Measurements from ENCODE around the gene NDUFB6. TPM values are rescaled to one million over a fixed set of nuclear protein-coding genes. Genes with fewer than 3 reads are reported as not detected.

The NDUFB6 gene
- total RNA-seq, 1 donor from 2014 or later: 46.9 TPM

GRCh38 chr9:32580631-32581300, 7.8 kb upstream of the NDUFB6 start:
- Mint-ChIP-seq H3K36me3 (ENCODE audit: low read depth) (no peaks in the 10 kb centered on the region), H3K4me3 (no peak overlapping the region), H3K4me1 (peaks cover 7% of the 10 kb centered on the region), H3K9me3 (no peaks in the 10 kb centered on the region), H3K27me3 (peaks cover 37% of the 10 kb centered on the region), H3K27ac (no peak overlapping the region)
- DNase-seq: no peak
- intact Hi-C loops (cut with micrococcal nuclease): loop anchor here (2.0 kb wide), 1 partner anchor 388 kb away; no protein-coding TSS in a partner anchor

DNA sequence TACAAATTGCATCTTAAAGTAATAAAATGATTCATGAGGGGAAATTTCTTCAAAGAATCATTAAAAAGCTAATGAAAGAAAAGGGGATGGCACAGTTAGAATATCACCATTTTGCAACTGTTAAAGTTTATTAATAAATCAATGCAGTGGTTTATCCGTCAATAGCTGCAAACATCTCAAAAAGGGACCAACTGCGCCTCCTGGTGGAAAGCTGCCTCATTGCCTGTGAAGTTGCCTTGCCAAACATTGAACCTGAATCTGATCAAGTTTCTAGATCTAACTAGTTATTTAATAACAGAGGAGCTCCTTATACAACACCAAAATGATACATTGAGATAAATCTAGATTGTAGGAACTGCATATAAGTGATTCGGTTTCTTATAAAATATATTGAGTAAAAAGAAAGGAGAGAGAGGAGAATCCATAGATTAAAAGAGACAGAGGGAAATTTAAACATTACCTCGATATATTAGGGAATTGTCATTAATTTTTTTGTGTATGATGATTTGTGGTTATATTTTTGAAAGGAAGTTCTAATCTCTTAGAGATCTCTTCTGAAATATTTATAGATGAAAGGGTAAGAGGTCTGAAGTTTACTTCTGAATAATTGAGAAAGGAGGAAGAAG, 6.9 kb upstream of the NDUFB6 start:
- Mint-ChIP-seq H3K9me3 (no peaks in the 10 kb centered on the region), H3K4me1 (peaks cover 7% of the 10 kb centered on the region), H3K36me3 (ENCODE audit: low read depth) (no peaks in the 10 kb centered on the region), H3K27ac (no peak overlapping the region), H3K4me3 (no peak overlapping the region), H3K27me3 (peaks cover 31% of the 10 kb centered on the region)
- peak; percentile 93 for DNase-seq
- intact Hi-C loops (cut with micrococcal nuclease): loop anchor here (1.0 to 2.0 kb wide), 2 partner anchors 201 to 389 kb away; no protein-coding TSS in a partner anchor

DNA sequence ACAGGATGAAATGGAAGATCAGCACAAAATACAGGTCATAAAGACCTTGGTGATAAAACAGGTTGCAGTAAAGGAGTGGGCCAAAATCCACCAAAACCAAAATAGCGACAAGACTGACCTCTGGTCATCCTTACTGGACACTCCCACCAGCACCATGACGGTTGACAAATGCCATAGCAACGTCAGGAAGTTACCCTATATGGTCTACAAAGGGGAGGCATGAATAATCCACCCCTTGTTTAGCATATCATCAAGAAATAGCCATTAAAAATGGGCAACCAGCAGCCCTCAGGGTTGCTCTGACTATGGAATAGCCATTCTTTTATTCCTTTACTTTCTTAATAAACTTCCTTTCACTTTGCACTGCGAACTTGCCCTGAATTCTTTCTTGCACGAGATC, 6.0 kb upstream of the NDUFB6 start:
- intact Hi-C loops (cut with micrococcal nuclease): loop anchor here (1.0 kb wide), 1 partner anchor 200 kb away; no protein-coding TSS in a partner anchor
- H3K4me3 Mint-ChIP-seq: no peak overlapping the region
- H3K4me1 Mint-ChIP-seq: peaks cover 8% of the 10 kb centered on the region
- H3K27me3 Mint-ChIP-seq: peaks cover 29% of the 10 kb centered on the region
- no peak overlapping the region for H3K27ac Mint-ChIP-seq
- no peaks in the 10 kb centered on the region for H3K9me3 Mint-ChIP-seq
- H3K36me3 Mint-ChIP-seq (ENCODE audit: low read depth): no peaks in the 10 kb centered on the region
- DNase-seq: no peak

DNA sequence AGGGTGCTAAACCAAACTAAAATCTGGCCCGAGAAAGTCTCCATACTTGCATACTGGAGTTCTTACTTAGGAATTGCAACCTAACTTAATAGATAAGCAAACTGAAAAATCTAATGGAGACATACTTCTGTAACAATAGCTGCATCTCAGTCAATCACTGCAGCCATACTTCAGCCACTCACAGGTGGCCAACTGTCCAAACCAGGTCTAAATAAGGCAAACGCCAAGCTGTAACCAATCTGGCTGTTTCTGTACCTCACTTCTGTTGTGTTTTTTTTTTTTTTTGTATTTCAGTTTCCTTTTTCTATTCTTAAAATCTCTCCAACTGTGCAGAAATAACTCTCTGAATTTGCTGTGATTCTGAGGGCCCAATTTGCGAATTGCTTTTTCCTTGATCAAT, 4.4 kb upstream of the NDUFB6 start:
- no peak for DNase-seq
- no peak overlapping the region for H3K27ac Mint-ChIP-seq
- peaks cover 2% of the 10 kb centered on the region for H3K36me3 Mint-ChIP-seq (ENCODE audit: low read depth)
- H3K4me1 Mint-ChIP-seq: peaks cover 16% of the 10 kb centered on the region
- H3K9me3 Mint-ChIP-seq: no peaks in the 10 kb centered on the region
- no peak overlapping the region for H3K4me3 Mint-ChIP-seq
- peaks cover 27% of the 10 kb centered on the region for H3K27me3 Mint-ChIP-seq
- intact Hi-C loops (cut with micrococcal nuclease): no loop called here

- no peak overlapping the region for H3K4me3 Mint-ChIP-seq
- intact Hi-C loops (cut with micrococcal nuclease): no loop called here
These were observed 1.9 kb upstream of the NDUFB6 start for GRCh38 chr9:32574858-32575257.

GRCh38 chr9:32573821-32574220, 862 bp upstream of the NDUFB6 start:
- DNase-seq: peak; percentile 44
- Mint-ChIP-seq H3K4me1 (peaks cover 20% of the 10 kb centered on the region), H3K4me3 (peak overlapping the region; percentile 99), H3K27ac (peak overlapping the region; percentile 98), H3K27me3 (peaks cover 9% of the 10 kb centered on the region), H3K9me3 (no peaks in the 10 kb centered on the region), H3K36me3 (ENCODE audit: low read depth) (peaks cover 7% of the 10 kb centered on the region)
- intact Hi-C loops (cut with micrococcal nuclease): loop anchor here (1.0 kb wide), 3 partner anchors 22 to 427 kb away; partner anchors contain the start of genes ACO1, APTX, SMIM27 and TOPORS

More at GRCh38 chr9:32574858-32575257, 1.9 kb upstream of the NDUFB6 start:
- Mint-ChIP-seq H3K9me3 (no peaks in the 10 kb centered on the region), H3K27me3 (peaks cover 16% of the 10 kb centered on the region), H3K4me1 (peaks cover 23% of the 10 kb centered on the region), H3K36me3 (ENCODE audit: low read depth) (peaks cover 7% of the 10 kb centered on the region), H3K27ac (no peak overlapping the region)
- no peak for DNase-seq

DNA sequence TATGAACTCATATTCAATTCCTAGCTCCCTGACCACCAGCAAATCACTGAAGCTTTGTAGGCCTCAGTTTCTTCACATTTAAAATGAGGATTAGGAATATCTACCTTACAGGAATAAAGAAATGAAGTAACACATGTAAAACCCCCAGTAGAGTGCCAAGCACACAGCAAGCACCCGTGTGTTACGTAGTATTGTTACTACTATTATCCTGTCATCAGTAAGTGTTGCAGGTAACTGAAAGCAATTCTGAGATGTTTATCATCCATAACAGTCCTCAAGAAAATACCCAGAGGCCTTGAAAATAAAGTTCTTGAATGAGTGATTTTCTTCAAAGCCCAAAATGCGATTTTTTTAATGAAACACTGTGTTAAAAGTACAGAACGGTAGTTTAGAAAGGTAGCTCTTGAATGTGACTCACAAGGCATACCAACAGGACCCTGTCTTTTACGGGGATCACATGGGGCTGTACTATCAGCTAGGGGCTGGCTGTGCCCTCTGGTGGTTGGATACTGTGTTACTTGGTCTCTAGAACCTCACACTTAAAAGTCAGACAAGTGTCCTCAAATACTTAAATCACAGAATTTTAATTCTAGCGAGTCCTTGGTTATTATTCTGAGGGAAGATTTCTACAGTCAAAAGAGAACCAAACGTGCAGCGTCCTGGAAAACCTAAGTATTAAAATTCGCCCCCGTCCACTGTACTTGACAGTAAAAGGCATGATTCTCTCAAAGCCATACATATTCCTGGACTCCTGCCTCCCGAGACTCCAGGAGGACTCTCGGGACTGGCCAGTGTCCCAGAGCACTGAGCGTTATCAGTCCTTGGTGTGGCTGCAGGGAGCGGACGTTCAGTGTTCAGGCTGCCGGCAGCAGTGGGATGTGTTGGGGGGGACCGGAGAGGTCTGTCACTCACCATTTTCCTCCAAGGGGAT, 725 bp downstream of the NDUFB6 start:
- no peaks in the 10 kb centered on the region for H3K9me3 Mint-ChIP-seq
- intact Hi-C loops (cut with micrococcal nuclease): loop anchor here (1.0 kb wide), 2 partner anchors 46 to 193 kb away; partner anchors contain the start of gene RIGI
- peaks cover 22% of the 10 kb centered on the region for H3K4me1 Mint-ChIP-seq
- DNase-seq: peak; percentile 91
- H3K4me3 Mint-ChIP-seq: peak overlapping the region; percentile 99
- H3K36me3 Mint-ChIP-seq (ENCODE audit: low read depth): peaks cover 16% of the 10 kb centered on the region
- peak overlapping the region; percentile 98 for H3K27ac Mint-ChIP-seq
- peaks cover 2% of the 10 kb centered on the region for H3K27me3 Mint-ChIP-seq

GRCh38 chr9:32570262-32570661, 2.7 kb downstream of the NDUFB6 start:
- intact Hi-C loops (cut with micrococcal nuclease): no loop called here
- Mint-ChIP-seq H3K9me3 (no peaks in the 10 kb centered on the region), H3K4me3 (no peak overlapping the region), H3K27ac (no peak overlapping the region), H3K36me3 (ENCODE audit: low read depth) (peaks cover 25% of the 10 kb centered on the region), H3K27me3 (no peaks in the 10 kb centered on the region), H3K4me1 (peaks cover 28% of the 10 kb centered on the region)
- DNase-seq: peak; percentile 51

DNA sequence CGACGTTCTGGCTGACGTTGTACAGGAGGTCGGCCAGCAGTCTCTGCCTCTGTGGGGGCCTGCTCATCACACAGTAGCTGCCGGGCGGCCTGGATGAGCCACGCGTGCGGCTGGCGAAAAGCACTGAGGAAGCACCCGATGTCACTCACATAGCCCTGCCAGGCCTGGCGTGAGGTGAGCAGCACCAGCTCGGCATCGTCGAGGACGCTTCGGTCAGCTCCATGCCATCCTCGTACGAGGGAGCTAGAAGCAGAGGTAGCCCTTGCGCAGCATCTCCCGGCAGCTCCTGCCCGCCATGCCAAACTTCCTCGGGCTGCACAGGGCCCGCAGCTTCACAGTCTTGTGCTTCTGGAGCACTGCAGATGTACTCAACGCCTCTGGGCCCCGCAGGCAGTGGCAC, 6.2 kb downstream of the NDUFB6 start:
- H3K27ac Mint-ChIP-seq: no peak overlapping the region
- intact Hi-C loops (cut with micrococcal nuclease): no loop called here
- H3K9me3 Mint-ChIP-seq: no peaks in the 10 kb centered on the region
- H3K36me3 Mint-ChIP-seq (ENCODE audit: low read depth): peaks cover 36% of the 10 kb centered on the region
- no peak overlapping the region for H3K4me3 Mint-ChIP-seq
- H3K27me3 Mint-ChIP-seq: no peaks in the 10 kb centered on the region
- no peak for DNase-seq
- H3K4me1 Mint-ChIP-seq: peaks cover 18% of the 10 kb centered on the region

GRCh38 chr9:32565967-32566366, 7.0 kb downstream of the NDUFB6 start:
- H3K36me3 Mint-ChIP-seq (ENCODE audit: low read depth): peaks cover 40% of the 10 kb centered on the region

DNA sequence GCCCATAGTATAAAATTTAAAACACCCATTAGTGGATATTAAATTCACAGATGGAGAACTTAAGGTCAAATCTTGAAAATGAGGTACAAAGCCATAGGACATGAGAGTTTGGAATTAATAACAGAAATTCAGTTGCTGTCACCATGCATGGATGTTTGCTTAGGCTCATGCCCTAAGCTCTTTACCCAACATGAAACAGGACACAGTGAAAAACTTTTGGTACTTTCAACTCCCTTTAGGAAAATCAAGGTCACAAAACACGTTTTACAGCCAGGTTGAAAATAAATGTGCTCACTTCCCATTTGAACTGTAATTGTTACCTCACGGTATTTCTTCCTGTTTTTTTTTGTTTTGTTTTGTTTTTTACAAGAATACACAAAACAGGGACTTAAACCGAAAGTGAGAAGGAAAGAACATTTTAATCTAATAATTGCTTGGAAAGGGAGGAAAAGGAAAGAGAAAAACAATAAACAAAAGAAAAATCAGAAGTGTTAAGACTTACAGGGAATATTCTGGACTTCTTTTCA, 14.5 kb downstream of the NDUFB6 start:
- Mint-ChIP-seq H3K9me3 (no peaks in the 10 kb centered on the region), H3K36me3 (ENCODE audit: low read depth) (peaks cover 7% of the 10 kb centered on the region), H3K27me3 (no peaks in the 10 kb centered on the region), H3K4me3 (no peak overlapping the region), H3K27ac (no peak overlapping the region), H3K4me1 (peaks cover 13% of the 10 kb centered on the region)
- no peak for DNase-seq
- intact Hi-C loops (cut with micrococcal nuclease): no loop called here

More at GRCh38 chr9:32565967-32566366, 7.0 kb downstream of the NDUFB6 start:
- Mint-ChIP-seq H3K27me3 (no peaks in the 10 kb centered on the region), H3K4me1 (peaks cover 16% of the 10 kb centered on the region), H3K9me3 (no peaks in the 10 kb centered on the region), H3K27ac (no peak overlapping the region), H3K4me3 (no peak overlapping the region)
- DNase-seq: no peak
- intact Hi-C loops (cut with micrococcal nuclease): no loop called here

GRCh38 chr9:32554591-32554990, 18.4 kb downstream of the NDUFB6 start:
- intact Hi-C loops (cut with micrococcal nuclease): no loop called here

GRCh38 chr9:32554107-32554506, 18.9 kb downstream of the NDUFB6 start:
- no peaks in the 10 kb centered on the region for H3K9me3 Mint-ChIP-seq
- intact Hi-C loops (cut with micrococcal nuclease): no loop called here

More at GRCh38 chr9:32554591-32554990, 18.4 kb downstream of the NDUFB6 start:
- H3K4me1 Mint-ChIP-seq: peaks cover 34% of the 10 kb centered on the region
- DNase-seq: no peak
- H3K27ac Mint-ChIP-seq: no peak overlapping the region
- H3K4me3 Mint-ChIP-seq: no peak overlapping the region
- no peaks in the 10 kb centered on the region for H3K9me3 Mint-ChIP-seq
- peaks cover 16% of the 10 kb centered on the region for H3K36me3 Mint-ChIP-seq (ENCODE audit: low read depth)
- H3K27me3 Mint-ChIP-seq: no peaks in the 10 kb centered on the region

More at GRCh38 chr9:32554107-32554506, 18.9 kb downstream of the NDUFB6 start:
- Mint-ChIP-seq H3K27me3 (no peaks in the 10 kb centered on the region), H3K4me3 (peak overlapping the region; percentile 29), H3K36me3 (ENCODE audit: low read depth) (peaks cover 16% of the 10 kb centered on the region), H3K27ac (no peak overlapping the region), H3K4me1 (peaks cover 33% of the 10 kb centered on the region)
- DNase-seq: no peak

Data from activated CD4-positive, alpha-beta T cell treated with anti-CD3 and anti-CD28 coated beads, Interleukin-2, amount 10 ng/mL, durations not matched to agents 24 days and 14 days (primary cell).